GM13976 (cell line): ENCODE results near the gene SLC25A48.

Source experiments
- DNase-seq: peaks from one replicate; pipeline ENCODE4 v3.0.0; 2012; ENCODE audit warnings: low spot score
- CTCF ChIP-seq: IDR thresholded peaks from 2 replicates; pipeline ENCODE4 v1.5.1; 2012; ENCODE audit warnings: borderline replicate concordance, mild to moderate bottlenecking; ENCODE audit not compliant: insufficient read depth; ENCODE audit errors: extremely low read depth, missing control alignments, control extremely low read depth
- in situ Hi-C: fragments of 300-500 bp; cut with MboI; formaldehyde crosslinking; loops from one replicate; pipeline ENCODE4 v1.12.0; 2022; ENCODE audit warnings: low sequenced_read_pairs, mixed read lengths, inconsistent platforms; ENCODE audit not compliant: unreplicated experiment

SLC25A48 gene

DNA sequence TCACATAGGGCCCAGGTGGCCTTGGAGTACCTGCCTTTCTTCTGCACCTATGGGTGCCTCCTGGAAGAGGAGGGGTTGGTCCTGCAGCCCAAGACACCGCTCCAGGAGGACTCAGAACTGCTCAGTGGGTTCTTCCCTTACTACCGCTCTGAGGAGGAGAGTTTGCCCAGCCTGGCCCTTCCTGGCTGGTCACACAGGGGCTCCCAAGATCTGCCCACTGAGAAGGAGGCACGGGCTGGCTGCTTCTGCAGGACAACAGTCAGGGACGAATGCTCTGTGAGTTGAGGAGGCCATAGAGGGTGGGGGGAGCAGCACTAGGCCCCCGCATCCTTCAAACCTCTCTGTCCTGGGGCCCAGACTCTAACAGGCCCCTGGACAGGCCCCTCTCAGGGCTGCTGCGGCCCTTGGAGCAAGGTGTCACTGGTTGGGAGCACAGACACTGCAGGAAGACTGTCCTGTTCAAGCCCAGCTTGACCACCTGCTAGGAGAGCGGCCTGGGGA lies 9.9 kb upstream of the SLC25A48 start:
- in situ Hi-C loops, result loop anchor here (25.0 kb wide), 1 partner anchor 362 kb away; the partner anchor contains the start of gene TIFAB
- TF ChIP-seq CTCF, result no peak
- no peak for DNase-seq

DNA sequence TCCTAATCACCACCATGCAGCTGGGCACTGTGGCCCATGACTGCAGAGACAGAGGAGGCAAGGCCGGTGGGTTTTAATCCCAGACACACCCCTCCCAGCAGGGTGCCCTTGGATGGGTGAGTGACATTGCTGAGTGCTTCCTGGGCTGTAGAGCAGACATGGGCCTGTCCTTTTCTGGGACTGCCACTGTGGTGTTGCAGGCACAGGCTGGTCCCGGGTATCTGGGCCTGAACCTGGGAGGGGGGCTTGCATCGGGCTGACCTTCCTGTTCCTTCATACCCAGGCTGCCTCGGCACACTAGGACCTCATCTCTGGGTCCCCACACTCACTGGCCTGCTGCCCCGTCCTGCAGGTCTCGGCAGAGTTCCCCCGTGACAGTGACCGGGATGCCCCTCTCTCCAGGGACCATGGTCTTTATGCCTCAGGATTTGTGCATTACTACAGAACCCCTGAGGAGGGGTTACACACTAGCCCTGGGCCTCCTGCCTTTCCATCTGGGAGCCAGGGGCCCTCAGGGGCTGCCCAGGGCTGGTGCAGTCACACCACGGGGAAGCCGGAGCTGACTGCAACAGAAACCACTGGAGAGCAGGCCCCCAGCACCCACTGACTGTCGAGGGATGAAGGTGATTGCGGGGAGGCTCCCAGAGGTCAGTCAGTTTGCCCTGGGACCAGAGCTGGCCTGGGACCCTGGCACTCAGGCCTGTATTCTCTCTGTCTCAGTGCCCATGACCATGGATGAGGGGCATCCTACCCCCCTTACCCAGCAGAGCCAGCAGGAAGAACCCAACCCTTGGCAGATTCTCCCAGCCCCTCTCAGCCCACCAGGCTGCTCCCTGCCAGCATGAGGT lies 8.9 kb upstream of the SLC25A48 start:
- DNase-seq, result no peak
- in situ Hi-C loops, result loop anchor here (25.0 kb wide), 1 partner anchor 363 kb away; the partner anchor contains the start of gene TIFAB
- TF ChIP-seq CTCF, result no peak

- DNase-seq, result no peak
- in situ Hi-C loops, result loop anchor here (25.0 kb wide), 1 partner anchor 364 kb away; the partner anchor contains the start of gene TIFAB
- TF ChIP-seq CTCF, result no peak
These were observed 8.3 kb upstream of the SLC25A48 start for GRCh38 chr5:135826221-135826525.

DNA sequence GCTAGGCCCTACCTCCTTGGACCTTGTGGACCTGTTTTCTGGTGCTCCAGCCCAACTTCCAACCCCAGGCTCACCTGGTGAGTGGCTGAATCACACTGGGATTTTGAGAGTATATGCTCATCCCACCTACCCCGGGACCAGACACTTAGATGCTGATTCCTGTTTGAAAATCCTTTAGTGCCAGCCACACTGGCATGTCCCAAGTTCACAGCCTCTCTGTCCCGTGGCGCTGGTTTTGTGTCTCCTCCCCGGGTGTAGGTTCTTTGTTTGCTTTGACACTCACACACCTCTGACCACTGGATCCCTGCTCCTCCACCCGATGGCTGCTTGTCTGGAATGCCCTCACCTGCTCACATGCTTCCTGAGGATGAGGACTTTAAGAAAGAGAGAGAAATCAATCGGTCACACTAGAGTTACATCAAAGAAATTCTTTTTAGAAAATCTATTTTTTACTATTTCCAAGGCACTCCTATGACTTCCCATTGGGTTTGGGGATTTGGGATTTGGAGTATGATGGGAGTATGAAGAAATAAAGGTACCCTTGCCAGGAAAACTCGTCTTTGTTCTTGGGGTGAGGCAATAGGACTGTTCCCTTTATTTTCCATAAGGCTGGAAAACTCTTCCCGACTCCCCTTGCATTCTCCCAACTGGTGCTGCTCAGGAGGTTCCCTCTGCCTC lies 7.3 kb upstream of the SLC25A48 start:
- no peak for TF ChIP-seq CTCF
- DNase-seq, result no peak
- in situ Hi-C loops, result loop anchor here (25.0 kb wide), 1 partner anchor 365 kb away; the partner anchor contains the start of gene TIFAB

- in situ Hi-C loops, result loop anchor here (25.0 kb wide), 1 partner anchor 366 kb away; the partner anchor contains the start of gene TIFAB
- no peak for TF ChIP-seq CTCF
- no peak for DNase-seq
These were observed 6.3 kb upstream of the SLC25A48 start for GRCh38 chr5:135827965-135828781.

DNA sequence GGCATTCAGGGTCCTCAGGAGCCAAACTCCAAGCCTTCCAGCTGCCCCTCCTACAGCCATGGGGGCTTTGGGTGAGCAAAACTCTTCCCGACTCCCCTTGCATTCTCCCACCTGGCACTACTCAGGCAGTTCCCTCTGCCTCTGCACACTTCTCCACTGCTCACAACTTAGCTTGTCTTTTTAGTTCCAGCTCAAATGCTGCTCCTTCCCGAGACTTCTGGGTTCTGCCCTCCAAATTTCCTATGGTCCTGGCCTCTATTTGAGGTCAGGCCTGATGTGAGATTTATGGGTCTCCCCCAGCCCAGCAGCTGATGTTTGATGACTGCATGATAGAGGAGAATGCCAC lies 5.7 kb upstream of the SLC25A48 start:
- TF ChIP-seq CTCF, result no peak
- in situ Hi-C loops, result loop anchor here (25.0 kb wide), 1 partner anchor 366 kb away; the partner anchor contains the start of gene TIFAB
- no peak for DNase-seq
